Neural cell (in vitro differentiated cells): ENCODE measurements around the gene INS.

Experiments used
- EZH2 ChIP-seq: fragments of 200-600, 300-800 bp; shearing (Covaris generic), sonication (generic); IDR thresholded peaks from 2 replicates; pipeline ENCODE4 v1.6.1; 2014; ENCODE audit warnings: antibody characterized with exemption, low read length, borderline replicate concordance, mild to moderate bottlenecking; ENCODE audit not compliant: insufficient read depth, poor library complexity, severe bottlenecking
- TF ChIP-seq, protein P1 (sequence below): fragments of 450-650 bp; IDR thresholded peaks from 2 replicates; pipeline ENCODE4 v1.5.1; 2014; ENCODE audit warnings: antibody characterized with exemption, mild to moderate bottlenecking, moderate library complexity; ENCODE audit not compliant: poor library complexity, severe bottlenecking
- TF ChIP-seq, protein P2 (sequence below): IDR thresholded peaks from 2 replicates; pipeline ENCODE4 v1.6.1; 2012; ENCODE audit warnings: borderline replicate concordance

DNA sequence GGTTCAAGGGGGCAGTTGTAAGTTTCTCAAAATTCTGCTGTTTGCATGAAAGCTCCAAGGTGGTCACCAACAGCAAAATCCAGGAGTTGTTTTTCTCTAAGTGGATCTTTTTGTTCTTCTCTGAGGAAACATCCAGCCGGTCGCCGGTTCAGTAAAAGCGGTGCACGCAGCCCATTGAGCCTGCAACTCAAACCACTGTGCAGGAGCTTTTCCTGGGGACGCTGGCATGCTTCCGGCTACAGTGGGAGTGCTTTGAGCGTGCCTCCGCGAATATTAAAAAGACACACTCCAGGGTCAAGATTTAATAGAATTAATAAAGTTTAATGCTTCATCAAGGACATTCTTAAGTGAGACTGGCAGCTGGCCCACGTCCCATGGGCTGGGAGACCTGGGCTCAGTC, 47.2 kb downstream of the INS start:
- TF ChIP-seq, protein P1, sequence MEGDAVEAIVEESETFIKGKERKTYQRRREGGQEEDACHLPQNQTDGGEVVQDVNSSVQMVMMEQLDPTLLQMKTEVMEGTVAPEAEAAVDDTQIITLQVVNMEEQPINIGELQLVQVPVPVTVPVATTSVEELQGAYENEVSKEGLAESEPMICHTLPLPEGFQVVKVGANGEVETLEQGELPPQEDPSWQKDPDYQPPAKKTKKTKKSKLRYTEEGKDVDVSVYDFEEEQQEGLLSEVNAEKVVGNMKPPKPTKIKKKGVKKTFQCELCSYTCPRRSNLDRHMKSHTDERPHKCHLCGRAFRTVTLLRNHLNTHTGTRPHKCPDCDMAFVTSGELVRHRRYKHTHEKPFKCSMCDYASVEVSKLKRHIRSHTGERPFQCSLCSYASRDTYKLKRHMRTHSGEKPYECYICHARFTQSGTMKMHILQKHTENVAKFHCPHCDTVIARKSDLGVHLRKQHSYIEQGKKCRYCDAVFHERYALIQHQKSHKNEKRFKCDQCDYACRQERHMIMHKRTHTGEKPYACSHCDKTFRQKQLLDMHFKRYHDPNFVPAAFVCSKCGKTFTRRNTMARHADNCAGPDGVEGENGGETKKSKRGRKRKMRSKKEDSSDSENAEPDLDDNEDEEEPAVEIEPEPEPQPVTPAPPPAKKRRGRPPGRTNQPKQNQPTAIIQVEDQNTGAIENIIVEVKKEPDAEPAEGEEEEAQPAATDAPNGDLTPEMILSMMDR = no peak
- TF ChIP-seq EZH2 = no peak
- TF ChIP-seq, protein P2, sequence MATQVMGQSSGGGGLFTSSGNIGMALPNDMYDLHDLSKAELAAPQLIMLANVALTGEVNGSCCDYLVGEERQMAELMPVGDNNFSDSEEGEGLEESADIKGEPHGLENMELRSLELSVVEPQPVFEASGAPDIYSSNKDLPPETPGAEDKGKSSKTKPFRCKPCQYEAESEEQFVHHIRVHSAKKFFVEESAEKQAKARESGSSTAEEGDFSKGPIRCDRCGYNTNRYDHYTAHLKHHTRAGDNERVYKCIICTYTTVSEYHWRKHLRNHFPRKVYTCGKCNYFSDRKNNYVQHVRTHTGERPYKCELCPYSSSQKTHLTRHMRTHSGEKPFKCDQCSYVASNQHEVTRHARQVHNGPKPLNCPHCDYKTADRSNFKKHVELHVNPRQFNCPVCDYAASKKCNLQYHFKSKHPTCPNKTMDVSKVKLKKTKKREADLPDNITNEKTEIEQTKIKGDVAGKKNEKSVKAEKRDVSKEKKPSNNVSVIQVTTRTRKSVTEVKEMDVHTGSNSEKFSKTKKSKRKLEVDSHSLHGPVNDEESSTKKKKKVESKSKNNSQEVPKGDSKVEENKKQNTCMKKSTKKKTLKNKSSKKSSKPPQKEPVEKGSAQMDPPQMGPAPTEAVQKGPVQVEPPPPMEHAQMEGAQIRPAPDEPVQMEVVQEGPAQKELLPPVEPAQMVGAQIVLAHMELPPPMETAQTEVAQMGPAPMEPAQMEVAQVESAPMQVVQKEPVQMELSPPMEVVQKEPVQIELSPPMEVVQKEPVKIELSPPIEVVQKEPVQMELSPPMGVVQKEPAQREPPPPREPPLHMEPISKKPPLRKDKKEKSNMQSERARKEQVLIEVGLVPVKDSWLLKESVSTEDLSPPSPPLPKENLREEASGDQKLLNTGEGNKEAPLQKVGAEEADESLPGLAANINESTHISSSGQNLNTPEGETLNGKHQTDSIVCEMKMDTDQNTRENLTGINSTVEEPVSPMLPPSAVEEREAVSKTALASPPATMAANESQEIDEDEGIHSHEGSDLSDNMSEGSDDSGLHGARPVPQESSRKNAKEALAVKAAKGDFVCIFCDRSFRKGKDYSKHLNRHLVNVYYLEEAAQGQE = no peak
